Esophagus muscularis mucosa (tissue), 4 donors: ENCODE results near the gene ADD2.

Experiments
- CTCF ChIP-seq, 3 experiments: fragments of 200-600 bp in 2 of 3; fragments of 450-650 bp in 1 of 3; sonication (generic) in 2 of 3; IDR thresholded peaks; one replicate each; pipeline ENCODE4 v1.5.1; 2017 to 2019; ENCODE audit warnings: antibody characterized with exemption in 3 of 3, mild to moderate bottlenecking in 2 of 3, moderate library complexity in 1 of 3
- EP300 ChIP-seq: sonication (generic); formaldehyde crosslinking; IDR thresholded peaks from one replicate; pipeline ENCODE4 v1.6.1; 2017; ENCODE audit warnings: antibody characterized with exemption
- POLR2A ChIP-seq: fragments of 450-650 bp; IDR thresholded peaks from one replicate; pipeline ENCODE4 v1.6.1; 2017; ENCODE audit warnings: antibody characterized with exemption, moderate library complexity, mild to moderate bottlenecking, low read depth
- POLR2AphosphoS5 ChIP-seq, 2 donors: sonication (generic); formaldehyde crosslinking; IDR thresholded peaks; one replicate each; pipeline ENCODE4 v1.6.1; 2017; ENCODE audit warnings: antibody characterized with exemption in 2 of 2

- no peak for TF ChIP-seq CTCF (IDR thresholded peaks at IDR 0.05)
- TF ChIP-seq POLR2A, result no peak
- TF ChIP-seq EP300, result no peak
- no peak for TF ChIP-seq POLR2AphosphoS5 (IDR thresholded peaks at IDR 0.05)
Measured at GRCh38 chr2:70633508-70633907, 134.5 kb downstream of the ADD2 start.
